Dedifferentiated amniotic fluid mesenchymal stem cell (primary cell): ENCODE measurements around the gene CPXM2.

Source experiments
- DNase-seq: peaks from one replicate; pipeline ENCODE4 v3.0.0-alpha.2; 2016; ENCODE audit errors: extremely low spot score

Gene CPXM2

GRCh38 chr10:123891144-123892071 is at the start of gene CPXM2:
Gene CPXM2 (minus strand): TSS chr10:123891807. CDS start chr10:123891659, 148 bp downstream.
- no peak for DNase-seq

DNA sequence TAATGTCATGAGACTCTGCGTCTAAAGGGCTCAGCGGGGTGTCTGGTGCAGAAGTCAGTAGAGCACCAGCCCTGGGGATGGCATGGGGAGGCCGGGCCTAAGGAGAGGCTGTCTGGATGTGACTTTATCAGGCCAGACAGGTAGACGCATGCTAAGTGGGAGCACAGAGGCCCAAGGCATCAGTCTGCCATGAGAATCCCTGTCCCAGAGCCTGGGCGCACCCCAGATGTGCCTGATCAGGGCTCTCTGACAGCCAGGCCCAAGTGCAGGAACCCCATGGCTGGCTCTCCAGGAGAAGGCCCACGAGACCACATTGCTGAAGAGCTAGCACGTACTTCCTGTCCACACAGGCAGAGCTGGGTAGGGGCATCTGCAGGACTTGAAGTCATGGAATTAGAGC is 48.0 kb upstream of the CPXM2 start:
- DNase-seq, result no peak

- DNase-seq, result no peak
Observed at GRCh38 chr10:123938890-123939289, 47.3 kb upstream of the CPXM2 start.

GRCh38 chr10:123936426-123936825 is 44.8 kb upstream of the CPXM2 start:
- no peak for DNase-seq

DNA sequence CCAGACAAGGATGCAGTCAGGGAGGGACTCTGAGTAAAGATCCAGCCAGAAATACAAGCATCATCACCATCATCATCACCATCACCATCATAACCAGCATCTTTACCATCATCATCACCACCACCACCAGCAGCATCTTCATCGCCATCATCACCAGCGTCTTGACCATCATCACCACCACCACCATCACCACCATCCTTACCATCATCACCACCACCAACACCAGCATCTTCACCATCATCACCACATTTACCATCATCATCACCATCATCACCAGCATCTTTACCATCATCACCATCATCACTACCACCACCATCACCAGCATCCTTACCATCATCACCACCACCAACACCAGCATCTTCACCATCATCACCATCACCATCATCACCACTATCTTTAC is 44.1 kb upstream of the CPXM2 start:
- no peak for DNase-seq

GRCh38 chr10:123934846-123935245 is 43.2 kb upstream of the CPXM2 start:
- DNase-seq, result no peak

- DNase-seq, result peak; percentile 73
Observed at GRCh38 chr10:123930340-123931001, 38.9 kb upstream of the CPXM2 start.

GRCh38 chr10:123929791-123930190 is 38.2 kb upstream of the CPXM2 start:
- DNase-seq, result no peak

GRCh38 chr10:123928427-123928826 is 36.8 kb upstream of the CPXM2 start:
- no peak for DNase-seq

DNA sequence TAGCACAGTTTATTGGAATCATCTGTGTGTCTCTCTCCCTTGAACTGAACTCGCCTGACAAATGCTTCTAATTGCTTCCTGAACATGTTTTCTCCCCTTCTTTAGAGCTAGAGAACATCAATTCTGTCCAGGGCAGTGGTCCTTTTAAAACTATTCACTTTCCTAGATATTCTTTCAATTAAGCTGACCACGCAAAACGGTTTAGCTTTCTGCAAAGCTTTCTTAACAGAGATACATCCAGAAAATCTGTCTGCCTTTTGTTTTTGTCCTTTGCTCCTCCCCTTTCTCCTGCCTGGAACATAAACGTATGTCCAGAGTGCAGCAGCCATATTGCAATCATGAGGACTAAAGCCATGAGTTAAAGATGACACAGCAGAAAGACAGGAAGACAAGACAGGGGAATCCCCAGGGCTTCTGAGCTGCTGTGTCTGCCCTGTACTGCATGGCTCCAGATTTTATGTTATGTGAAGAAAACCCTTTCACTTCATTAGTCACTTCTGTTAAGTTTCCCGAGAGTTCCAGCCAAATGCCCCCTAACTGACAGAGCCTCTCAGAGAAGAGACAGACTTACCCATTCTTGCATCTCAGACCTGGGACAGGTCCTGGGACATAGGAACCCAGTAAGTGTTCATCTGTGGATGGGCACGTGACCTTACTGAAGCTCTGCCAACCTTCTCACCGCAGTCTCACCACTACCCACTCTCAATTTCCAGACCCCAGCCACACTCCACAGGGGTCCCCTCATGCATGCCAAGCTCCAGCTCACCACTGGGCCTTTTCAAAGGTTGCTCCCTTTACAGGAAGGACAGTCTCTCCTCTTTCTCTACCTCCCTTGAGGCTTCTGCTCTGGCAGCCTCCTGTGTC is 35.0 kb upstream of the CPXM2 start:
- peak; percentile 20 for DNase-seq

- no peak for DNase-seq
Observed at GRCh38 chr10:123922126-123922525, 30.5 kb upstream of the CPXM2 start.

DNA sequence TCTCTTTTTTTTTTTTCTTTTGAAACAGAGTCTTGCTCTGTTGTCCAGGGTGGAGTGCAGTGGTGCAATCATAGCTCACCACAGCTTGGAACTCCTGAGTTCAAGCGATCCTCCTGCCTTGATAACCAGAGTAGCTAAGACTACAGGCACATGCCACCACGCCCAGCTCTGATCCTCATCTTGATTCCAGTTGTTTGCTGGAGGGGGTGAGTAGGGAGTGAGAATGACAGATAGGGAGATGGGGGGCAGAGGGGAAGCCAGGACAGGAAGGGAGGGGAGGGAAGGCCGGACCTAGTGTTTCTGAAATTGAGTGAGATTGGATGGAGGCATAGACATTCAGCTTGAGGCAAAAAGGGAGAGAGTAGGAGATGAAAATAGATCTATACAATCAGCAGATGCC is 25.2 kb upstream of the CPXM2 start:
- DNase-seq, result no peak

DNA sequence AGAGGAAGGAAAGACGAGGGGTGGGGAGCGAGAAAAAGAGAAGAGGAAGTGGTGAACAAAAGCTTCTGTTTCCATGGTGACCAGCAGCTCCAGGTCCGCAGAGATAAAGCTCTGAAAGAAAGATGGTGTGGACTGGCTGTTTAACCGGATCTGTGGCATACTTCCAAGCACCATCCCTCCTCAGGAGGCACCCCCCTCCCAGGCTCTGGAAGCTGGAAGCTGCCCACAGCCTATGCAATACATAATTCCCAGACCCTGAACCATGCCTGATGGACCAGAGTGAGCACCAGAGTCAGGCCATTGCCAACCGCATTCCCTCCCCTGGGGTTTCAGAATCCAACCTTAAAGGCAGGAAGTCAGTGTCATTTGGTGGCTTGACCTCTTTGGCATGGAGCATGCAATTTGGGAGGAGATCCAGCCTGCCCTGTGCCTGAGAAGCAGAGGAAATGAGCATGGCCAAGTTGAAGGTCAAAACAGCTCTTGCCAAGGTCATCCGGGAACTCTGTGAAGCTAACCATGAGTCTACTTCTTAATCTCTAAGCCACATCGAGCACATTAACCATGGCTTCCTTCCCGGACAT is 22.2 kb upstream of the CPXM2 start:
- no peak for DNase-seq

DNA sequence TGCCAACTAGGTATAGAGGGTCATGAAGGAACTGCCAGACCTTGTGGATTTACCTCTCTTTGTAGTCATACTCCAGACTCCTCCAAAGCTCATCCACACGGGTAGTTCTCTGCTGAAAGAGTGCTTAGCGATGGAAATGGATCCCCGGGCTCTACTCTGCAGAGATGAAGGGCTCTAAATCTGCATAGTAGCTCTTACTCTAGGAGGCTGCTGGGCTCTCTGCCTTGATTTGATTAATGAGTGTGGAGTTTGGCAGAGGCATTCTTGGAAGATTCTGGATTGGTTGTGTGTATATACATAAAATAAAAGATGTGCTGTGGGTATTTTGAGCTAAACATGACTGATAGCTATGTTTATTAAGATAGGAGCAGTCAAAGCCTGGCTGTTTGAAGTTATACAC is 21.3 kb upstream of the CPXM2 start:
- no peak for DNase-seq

GRCh38 chr10:123912466-123912865 is 20.9 kb upstream of the CPXM2 start:
- DNase-seq, result no peak

GRCh38 chr10:123911866-123912265 is 20.3 kb upstream of the CPXM2 start:
- DNase-seq, result no peak

DNA sequence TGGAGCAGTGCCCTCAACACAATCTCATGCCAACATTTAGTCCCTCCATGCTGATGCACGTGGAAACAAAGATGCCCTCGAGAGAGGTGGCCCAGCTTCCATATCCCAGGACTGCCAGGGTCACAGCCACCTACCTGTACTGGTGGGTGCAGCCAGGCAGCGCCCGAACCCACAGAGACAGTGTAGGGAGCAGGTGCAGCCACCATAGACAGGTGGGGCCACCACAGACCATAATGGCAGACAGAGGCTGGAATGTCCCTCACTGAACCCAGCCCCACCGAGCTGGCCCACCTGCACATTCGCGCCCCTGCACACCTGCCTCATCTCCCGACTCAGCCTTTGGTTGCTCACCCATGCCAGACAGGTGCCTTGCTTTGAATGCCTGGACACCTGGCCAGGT is 18.3 kb upstream of the CPXM2 start:
- no peak for DNase-seq

DNA sequence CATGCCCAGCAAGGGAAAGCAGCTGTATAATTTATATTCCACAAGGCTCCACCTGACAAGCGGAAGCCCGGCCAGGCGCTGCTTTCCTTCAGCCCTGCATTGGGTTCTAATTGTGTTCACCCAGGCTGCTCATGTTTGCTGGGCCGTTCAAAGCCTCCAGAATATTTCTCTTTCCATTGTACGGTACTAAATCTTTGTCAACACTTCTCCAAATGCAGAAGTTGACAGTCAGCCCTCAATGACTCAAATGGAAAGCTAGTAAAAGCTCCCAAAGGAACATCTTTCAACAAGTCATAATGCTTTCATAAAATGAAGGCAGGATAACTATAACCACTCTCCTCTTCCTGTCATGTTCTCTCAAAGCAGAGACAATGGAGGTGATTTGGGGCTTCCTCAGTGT is 17.8 kb upstream of the CPXM2 start:
- no peak for DNase-seq

DNA sequence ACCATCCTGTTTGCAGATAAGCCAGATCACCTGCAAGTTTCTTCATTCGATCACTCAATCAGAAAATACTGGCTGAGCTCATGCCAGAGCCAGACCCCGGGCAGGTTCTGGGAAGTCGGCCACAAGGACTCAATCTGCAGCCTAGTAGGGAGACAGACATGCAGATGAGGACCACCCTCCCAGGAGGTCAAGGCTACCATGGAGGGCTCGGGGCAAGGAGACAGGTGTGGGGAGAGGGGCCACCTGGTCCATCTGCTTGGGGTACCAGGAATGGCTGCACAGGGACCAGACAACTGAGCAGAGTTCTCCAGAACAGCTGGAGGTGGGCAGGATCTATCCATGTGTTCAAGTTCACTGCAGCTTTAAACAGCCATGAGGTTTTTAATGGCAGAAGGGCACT is 16.8 kb upstream of the CPXM2 start:
- DNase-seq, result no peak

GRCh38 chr10:123906884-123907652 is 15.5 kb upstream of the CPXM2 start:
- no peak for DNase-seq

GRCh38 chr10:123906296-123906695 is 14.7 kb upstream of the CPXM2 start:
- no peak for DNase-seq
